ENCODE results near the gene SMPDL3A.
A peak's percentile ranks its signal among the peaks of the same experiment; 100 is the strongest.

Gene SMPDL3A

DNA sequence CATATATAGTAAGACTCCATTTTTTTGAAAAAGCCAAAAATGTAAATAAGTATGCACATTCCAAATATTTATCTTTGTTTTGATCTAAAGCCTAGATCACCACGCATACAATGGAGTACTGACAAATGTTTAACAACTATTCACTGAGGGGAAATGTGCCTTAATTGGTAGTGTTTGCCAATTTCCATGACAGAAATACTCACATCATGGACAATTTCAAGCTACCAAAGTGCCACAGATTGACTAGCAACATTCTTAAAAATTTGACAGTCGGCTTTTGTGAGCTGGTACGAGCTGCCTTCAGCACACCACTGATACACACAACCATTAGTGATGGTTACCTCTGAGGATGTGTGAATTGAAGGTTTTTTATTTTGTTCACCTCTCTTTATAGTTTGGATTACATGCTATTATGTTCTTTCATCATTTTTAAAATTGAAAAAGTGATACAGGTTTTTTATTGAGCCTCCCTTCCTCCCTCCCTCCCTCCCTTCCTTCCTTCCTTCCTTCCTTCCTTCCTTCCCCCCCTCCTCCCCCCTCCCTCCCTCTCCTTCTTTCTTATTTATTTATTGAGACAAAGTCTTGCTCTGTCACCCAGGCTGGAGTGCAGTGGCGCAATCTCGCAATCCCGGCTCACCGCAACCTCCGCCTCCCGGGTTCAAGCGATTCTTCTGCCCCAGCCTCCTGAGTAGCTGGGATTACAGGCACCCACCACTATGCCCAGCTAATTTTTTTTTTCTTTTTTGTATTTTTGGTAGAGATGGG, 19.2 kb downstream of the SMPDL3A start:
- DNase-seq: no peak

DNA sequence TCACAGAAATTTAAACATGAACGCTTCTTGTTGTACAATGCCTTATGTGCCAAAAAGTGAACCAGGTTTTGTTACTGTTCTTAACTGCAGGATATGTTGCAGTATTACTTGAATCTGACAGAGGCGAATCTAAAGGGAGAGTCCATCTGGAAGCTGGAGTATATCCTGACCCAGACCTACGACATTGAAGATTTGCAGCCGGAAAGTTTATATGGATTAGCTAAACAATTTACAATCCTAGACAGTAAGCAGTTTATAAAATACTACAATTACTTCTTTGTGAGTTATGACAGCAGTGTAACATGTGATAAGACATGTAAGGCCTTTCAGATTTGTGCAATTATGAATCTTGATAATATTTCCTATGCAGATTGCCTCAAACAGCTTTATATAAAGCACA, 19.9 kb downstream of the SMPDL3A start:
- DNase-seq: no peak

DNA sequence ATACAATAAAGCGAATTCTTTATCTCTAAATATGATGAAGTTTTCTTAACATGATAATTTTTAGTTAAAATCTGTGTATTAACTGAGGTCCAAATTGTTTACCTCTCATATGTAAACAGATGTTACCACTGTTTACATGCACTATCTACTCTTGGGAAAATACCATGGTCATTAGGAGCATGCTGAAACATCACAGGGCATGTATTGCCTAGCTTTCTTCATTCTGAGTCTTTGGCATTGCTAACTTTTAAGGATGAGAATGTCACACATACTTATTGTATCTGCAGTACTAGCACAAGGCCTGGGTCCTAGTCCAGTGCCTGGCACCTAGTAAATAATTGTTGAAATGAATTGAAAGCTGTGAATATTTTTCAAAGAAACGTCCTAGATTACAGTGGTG, 20.6 kb downstream of the SMPDL3A start:
- DNase-seq: no peak

DNA sequence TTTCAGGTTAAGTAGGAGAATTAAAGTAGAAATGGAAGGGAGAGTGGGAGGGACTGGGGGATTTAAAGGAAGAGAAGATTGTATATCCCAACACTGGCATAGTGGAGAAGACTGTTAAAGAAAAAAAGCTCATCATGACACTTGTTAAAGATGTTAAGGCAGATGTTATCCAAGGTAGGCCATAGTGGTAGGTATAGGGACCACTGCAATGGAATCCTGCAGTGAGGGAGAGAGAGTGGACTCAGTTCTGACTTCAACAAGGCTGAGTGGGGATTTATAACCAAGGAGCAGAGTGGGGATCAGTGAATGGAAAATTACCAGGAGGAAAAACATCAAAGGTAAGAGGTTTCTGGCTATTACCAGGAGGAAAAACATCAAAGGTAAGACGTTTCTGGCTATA, 21.1 kb downstream of the SMPDL3A start:
- DNase-seq: no peak

DNA sequence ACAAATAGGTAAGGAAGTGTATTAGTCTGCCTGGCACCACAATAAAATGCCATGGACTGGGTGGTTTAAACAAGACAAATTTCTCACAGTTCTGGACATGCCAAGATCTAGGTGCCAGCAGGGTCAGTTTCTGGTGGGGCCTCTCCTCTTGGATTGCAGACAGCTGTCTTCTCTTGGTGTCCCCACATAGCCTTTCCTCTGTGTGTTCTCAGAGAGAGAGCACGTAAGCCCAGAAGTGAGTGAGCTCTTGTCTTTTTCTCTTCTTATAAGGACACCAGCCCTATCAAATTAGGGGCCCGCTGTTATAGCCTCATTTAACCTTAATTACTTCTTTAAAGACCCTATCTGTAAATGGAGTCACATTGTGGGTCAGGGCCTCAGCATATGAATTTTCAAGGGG, 28.3 kb downstream of the SMPDL3A start:
- DNase-seq: no peak

DNA sequence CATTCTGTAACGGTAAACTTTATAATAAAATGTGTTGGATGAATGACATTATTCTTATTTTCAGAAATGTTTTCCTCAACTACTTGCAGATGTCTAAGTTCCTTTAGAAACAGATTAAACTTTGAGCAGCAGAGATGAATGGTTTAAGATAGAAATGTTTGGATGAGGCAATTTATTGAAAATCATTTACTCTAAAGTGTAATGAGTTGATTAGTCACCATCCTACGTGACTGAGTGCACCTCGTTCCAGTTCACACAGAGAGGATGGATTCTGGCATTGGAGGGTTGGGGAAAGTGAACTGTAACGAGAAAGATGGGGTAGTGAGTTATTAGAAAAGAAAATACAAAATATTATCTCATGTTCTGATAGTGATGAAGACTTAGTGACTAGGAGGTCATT, 28.7 kb downstream of the SMPDL3A start:
- DNase-seq: no peak

DNA sequence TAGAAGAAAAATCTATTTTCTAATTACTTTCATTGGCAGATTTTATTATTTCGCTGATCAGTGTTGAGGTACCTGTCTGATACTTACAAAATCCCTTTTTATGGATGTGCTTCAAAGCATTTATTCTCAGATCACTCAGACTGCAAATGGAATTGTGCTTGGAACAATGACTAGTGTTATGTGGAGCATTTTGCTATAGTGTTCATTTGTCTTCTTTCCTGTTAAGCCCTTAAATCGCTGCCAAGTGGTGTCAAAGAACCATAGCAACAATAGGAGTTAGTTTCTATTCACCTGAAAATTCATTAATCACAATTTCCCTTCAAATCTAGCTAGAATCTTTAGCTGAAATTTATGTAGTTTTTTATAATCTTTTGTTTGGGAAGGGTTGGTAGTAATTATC, 29.8 kb downstream of the SMPDL3A start:
- DNase-seq: no peak

DNA sequence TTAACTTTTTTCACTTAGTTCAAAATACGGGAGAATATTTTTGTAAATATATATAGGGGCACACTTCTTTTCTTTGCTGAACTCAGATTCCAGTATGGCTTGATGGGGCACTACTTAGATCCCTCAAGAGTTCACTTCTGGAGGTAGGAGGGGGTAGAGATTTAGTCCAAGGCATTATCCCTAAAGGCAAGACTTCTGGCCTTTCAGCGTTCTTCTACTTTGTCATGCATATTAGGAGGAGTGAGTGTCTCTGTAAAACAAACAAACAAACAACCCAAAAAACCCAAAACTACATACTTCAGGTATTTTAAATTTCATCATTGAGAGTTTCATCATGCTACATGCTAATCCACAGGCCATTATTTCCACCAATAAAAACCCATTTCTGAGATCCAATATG, 32.0 kb downstream of the SMPDL3A start:
- no peak for DNase-seq

DNA sequence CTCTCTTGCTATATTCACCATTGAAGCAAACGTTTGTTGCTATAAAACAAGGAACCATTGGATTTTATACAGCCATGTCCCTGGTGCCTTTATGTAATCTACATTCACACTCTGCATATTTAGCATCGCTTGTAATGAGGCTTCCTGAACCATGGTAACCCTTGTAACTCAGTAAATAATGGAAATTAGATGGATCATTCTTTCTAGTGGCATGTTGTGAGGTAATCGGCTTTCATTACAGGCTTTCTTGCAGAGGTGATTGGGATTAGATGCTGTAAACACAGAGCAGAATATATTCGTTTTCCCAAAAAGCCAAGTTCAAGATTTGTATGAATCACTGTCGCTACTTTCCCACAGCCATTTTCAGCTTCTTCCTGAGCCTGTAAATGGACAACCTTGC, 36.1 kb downstream of the SMPDL3A start:
- no peak for DNase-seq

DNA sequence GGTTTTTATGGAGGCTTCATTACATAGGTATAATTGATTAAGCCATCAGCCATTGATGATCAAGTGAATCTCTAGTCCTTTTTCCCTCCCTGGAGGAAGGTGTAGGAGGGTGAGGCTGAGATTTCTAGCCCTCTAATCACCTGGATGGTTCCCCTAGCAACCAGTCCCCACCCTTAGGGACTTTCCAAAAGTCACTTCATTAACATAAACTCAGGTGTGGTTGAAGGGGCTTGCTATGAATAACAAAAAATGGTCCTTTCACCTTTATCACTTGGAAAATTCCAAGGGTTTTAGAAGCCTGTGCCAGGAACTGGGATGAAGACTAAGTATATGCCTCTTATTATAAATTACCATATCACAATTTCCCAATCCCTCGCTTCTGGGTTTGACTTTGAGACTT, 40.4 kb downstream of the SMPDL3A start:
- DNase-seq: no peak

DNA sequence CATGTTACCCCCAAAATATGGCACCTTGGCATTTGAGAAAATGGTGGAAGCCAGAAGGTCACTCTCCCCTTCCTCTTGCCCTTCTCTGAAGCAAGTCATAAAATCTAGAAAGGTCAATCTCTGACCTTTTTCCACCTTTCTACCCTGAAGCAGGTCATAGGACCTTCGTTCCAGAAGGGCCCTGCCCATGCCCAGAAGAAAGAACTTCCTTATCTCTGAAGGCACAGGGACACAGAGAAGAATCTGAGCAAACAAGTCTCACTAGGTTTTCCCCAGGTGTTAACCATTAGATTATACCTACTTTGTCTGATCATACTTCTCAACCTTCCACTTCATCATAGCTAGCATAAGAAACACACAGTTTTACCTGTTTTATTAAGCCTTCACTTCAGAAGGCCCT, 42.5 kb downstream of the SMPDL3A start:
- DNase-seq: no peak

DNA sequence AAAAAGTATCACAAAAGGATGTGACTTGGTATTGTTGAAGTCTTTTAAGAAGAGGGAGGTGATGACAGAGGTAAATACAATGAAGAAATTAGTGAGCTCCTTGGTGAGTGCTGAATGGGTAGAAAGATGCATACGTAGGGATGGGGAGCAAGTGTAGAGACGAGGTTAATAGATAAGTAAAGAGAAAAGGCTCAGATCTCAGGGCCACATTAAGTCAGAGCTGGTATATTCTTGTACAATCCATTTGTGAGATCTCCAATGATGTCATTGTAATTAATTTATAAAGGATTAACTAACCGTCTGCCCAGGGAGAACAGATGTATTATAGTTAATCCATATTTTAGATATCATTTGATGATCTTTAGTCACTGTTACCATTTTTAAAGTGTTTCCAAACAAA, 43.4 kb downstream of the SMPDL3A start:
- DNase-seq: no peak

DNA sequence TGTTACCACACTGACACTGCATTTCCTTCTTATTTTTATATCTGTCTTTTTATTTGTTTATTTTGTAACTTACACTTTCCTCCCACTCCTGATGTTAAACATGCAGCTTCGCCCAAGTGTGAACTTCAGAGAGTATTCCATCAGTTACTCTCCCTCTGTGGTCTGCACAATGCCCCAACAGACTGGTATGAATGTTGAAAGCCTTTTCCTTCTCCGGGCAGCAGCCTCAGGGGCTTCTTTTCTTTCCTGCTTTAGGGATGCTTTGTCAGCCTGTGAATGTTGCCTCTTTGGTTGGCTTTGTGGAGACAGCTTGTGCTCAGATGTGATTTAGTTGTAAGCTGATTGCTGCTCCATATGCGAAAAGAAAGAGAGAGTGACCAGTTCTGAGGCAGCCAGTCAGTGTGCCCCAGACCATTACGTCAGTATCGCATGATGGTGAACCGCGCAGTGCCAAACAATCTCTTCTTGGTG, 44.0 kb downstream of the SMPDL3A start:
- no peak for DNase-seq

DNA sequence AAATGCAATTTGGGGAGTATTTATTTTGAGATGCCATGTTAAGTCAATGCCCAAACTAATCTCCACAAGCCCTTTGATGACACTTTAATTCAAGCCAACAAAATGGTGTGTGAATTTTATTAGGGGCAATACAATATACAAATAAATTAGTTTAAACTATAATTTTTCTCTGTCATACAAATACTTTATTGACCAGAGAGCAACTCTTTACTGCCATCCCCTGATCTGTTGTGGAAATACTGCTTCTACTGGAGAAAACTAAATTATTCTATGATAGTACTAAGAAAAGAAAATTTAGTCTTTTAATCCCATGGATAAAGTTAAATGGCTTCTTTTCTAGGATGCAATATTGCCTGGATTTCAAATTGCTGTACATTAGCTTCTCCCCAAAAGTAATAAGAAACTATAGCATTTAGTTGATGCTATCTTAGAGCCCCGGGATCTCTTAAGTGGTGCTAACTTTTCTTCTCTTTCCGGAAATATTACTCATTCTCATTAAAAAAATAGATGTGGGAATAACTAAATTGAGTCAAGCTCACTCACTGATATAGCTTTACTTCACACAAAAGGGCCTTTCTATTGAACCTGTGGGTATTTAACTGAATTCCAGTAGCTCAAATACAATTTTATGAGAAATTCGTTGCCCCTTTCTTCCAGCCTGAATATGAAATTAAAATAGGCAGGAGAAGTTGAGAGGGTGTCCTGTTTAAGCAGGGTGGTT, 49.2 kb downstream of the SMPDL3A start:
- peak; percentile 2 for DNase-seq

DNA sequence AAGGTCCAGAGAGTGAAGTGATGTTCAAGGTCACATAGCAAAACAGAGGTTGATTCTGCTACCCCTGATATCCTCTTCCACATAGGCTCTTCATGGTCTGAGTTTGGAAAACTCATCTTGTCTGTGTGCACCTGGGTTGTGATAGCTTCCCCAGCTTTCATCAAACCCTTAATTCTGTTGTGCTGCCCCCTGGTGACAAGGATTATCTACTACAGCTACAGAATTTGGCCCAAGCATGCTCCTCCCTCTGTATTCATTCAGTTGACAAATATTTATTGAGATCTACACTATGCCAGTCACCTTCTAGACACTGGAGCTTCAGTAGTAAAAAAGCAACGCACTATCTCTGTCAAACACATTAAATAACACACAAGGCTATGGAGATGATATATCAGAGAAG, 50.4 kb downstream of the SMPDL3A start:
- DNase-seq: peak; percentile 46

DNA sequence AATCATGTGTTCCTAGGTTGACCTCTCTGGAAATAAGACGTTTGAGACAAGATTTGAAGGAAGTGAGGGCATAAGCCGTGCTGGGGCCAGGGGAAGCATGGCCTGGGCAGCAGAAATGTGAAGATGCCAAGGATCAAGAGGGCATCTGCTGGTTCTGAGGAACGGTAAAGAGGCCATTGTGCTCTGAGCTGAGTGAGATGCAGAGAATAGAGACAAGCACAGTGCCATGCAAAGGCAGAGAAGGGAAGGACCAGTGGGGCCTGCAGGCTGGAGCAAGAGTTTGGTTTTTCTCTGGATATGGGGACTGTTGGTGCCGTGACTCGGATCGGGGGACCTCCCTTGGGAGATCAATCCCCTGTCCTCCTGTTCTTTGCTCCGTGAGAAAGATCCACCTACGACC, 50.8 kb downstream of the SMPDL3A start:
- DNase-seq: no peak

DNA sequence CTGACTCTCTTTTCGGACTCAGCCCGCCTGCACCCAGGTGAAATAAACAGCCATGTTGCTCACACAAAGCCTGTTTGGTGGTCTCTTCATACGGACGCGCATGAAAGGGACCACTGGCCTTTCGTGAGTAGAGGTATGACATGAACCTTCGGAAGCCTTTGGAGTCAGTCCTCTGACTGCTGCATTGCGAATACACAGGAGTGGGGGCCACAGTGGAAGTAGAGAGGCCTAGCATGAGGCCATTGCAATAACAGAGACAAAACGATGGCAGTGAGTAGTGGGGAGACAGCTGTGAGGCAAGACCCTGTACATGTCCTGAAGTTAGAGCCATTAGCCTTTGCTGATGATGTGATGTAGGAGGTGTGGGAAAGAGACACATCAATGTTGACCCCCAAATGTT, 56.4 kb downstream of the SMPDL3A start:
- no peak for DNase-seq

DNA sequence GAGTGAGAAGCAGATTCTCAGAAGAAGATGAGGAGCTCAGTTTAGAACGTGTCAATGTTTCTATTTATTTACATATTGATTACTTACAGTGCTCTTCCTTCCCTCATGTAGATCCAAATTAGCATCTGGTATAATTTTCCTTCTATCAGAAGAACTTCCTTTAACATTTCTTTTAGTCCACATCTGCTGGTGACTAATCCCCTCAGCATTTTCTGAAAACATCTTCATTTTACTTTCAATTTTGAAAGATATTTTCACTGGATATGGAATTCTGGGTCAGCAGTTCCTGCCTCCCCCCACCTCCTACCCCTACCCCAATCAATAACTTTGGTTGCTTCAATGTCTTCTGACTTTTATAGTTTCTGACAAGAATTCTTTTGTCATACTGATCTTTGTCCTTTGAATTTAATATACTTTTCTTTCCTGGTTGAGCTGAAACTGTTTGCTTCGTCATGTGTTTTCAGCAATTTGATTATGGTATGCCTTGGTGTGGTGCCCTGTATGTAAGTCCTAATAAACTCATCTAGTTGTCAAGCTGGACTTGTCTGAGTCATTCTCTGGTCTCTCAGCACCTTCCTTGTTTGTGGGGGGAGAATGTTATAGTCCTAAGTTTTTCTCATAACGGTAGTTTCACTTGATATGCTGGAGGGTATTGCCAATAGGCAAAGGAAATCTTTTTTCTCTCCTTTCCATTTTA, 57.0 kb downstream of the SMPDL3A start:
- no peak for DNase-seq

DNA sequence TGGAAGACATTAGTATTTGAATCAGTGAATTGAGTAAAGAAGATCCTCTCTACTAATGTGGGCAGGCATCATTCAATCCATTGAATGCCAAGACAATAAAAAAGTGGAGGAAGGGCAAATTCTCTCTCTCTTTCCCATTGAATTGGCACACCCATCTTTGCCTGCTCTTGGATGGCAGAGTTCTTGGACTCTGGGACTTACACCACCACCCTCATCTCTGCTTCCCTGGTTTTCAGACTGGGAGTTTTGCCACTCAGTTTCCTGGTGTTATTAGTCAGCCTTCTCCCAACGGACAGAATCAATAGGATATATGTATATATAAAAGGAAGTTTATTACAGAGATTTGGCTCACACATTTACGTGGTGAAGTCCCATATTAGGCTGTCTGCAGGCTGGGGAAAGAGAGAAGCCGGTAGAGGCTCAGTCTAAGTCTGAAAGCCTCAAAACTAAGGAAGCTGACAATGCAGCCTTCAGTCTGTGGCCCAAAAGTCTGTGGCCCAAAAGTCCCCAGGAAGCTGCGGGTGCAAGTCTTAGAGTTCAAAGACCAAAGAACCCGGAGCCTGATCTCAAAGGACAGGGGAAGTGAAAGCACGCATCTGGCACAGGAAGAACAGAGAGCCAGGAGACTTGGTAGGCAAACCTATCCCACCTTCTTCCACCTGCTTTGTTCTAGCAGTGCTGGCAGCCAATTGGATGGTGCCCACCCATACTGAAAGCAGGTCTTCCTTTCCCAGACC, 64.4 kb downstream of the SMPDL3A start:
- no peak for DNase-seq

All from NCI-H1694 treated with DMSO at 0.1 percent for 48 hours (cell line).